ENCODE data around the gene PMAIP1.

The PMAIP1 gene

GRCh38 chr18:59915606-59916005 is 15.8 kb downstream of the PMAIP1 start:
- no peak for DNase-seq

DNA sequence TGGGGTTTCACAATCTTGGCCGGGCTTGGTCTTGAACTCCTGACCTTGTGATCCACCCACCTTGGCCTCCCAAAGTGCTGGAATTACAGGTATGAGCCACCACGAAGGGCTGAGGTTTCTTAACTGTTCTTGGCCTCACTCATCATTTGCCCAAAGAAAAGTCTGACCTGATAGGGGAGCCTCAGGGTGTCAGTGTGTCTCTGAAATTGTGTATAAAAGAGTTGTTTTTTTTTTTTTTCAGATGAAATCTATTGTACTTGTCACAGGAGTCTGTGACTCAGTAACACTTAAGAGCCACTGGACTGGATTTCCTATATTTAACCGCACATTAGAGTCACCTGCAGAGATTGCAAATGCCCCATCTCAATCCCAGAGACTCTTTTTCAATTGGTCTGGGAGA is 16.9 kb downstream of the PMAIP1 start:
- DNase-seq = no peak

GRCh38 chr18:59917422-59917821 is 17.6 kb downstream of the PMAIP1 start:
- DNase-seq = no peak

DNA sequence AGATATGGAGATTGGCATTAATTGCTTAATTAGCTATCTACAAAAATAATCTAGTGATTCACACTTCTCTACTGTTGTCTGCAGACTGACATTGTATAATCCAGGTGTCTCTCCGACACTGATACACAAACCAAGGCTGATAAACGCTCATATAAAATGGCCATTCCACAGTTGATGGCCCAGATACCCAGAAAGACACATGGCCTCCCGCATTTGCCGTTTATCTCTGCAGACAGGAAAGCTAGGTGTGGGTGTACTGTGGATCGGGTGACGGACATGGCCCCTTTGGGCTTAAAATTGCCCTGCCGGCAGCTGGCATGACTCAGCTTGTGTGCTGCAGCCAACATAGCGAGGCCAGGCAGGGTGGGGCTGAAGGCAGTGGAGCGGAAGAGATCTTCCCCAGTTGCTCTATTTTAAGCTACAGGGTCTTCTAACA is 18.5 kb downstream of the PMAIP1 start:
- no peak for DNase-seq

GRCh38 chr18:59918997-59919396 is 19.2 kb downstream of the PMAIP1 start:
- no peak for DNase-seq

DNA sequence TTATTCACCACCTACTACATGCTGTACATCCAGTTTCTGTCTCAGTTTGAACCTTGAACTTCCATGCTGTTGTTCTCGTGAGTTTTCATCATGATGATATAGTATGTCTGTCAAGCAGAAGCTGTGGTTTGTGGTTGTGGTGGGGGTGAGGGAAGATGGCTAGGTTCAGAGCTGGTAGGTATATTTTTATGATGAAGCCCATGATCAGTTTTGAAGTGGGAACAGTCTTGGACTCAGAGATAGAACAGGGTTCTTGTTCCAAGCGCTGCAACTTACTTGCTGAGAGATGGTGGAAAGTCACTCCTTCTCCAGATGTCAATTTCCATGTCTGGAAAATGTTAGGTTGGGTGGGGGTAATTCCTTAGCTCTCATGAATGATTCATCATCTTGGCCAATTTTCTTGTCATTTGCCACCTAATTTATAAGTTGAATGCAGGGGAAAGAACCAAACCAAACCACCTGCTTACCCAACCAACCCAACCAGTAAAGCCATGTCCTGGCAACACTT is 21.6 kb downstream of the PMAIP1 start:
- DNase-seq = no peak

DNA sequence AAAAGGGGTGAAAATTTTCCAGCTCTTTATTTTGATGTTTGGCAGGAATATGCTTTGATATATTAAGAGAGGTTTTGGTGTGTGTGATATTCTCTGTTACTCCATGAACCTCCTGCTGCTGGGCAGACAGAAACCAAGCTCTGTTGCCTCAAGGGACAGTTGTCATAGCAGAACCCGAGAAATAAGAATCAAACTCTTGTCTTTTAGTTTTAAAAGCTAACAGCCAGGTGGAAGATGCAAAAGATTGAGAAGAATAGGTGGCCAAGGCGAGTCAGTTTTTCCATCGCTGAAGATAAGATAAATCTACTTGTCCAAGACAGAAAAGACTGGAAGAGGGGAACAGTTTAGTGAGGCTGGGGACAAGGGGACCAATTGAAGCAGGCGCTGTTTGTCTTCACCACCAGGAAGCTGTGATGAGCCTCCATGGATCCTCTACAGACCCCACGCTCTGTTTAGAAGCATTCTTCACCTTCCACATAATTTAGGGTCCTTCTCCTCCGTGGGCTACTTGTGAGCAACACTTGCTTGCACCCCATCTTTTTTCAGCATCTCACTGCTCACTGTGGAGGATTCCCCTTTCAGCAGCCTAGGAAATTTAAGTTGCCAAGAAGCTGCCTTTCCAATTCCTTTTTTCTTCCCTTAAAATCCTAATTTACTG is 23.9 kb downstream of the PMAIP1 start:
- no peak for DNase-seq

GRCh38 chr18:59926131-59926530 is 26.3 kb downstream of the PMAIP1 start:
- no peak for DNase-seq

DNA sequence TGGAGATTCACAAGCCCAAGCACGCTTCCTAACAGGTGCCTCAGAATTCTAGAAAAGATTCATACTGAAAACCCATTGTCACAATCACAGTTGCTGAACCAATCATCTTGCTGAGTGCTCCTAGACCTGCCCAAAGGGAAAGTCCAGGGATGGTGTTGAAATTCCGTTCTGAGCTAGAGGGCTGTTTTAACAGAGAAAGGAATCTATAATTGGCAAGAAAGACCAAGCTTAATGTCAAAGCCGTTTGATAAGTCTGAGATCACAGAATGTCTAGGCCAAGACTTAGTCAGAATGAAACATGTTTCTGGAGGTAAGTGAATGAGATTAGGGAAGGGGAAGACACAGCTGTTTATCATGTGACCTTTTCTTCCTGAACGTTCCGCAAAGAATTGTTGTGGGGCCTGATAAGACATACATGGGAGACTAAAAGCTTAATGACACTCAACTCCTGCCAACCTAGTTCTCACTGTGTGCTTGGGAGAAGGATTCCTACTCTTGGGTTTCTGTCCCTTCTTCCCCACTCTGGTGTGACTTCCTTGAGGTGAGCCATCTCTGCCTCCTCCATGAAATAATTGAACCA is 27.5 kb downstream of the PMAIP1 start:
- DNase-seq = no peak

DNA sequence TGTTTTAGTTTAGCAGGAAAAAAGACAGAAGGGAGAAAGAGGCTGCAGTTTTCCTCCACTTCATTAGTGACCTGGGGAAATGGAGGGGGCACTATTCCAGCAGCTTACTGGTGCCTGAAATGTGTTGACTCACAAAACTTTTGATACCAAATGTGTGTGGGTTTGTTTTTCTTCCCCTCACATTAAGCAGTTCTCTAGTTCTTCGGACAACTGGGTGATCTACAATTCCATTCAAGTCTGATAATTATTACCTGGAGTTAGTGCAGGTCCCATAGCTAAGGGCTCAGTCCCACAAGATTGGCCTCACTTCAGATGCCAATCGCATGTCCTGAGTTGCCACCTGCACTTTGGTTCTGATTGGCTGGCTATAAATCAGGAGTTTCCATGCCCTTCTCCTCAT is 28.4 kb downstream of the PMAIP1 start:
- DNase-seq = no peak

DNA sequence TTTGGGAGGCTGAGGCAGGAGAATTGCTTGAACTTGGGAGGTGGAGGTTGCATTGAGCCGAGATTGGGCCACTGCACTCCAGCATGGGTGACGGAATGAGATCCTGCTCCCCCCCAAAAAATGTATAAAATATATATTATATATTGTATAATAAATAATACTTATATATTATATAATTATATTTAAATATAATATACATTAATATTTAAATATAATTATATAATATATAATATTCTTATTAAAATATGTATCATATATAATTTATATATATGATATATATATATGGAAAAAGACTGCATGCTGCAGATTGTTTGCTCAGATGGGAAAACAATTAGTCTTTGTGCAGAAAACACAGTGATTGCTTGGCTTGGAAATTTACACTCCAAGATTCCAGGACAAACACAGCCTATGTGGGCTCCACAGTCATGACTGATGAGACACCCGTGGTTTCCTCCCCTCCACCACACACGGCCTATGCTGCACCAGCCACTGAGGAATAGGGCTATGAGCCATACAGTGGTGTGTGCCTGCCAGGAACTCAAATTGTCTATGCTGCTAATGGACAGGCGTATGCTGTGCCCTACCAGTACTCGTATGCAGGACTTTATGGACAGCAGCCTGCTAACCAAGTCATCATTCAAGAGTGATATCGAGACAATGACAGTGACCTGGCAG is 30.0 kb downstream of the PMAIP1 start:
- no peak for DNase-seq

GRCh38 chr18:59932401-59932800 is 32.6 kb downstream of the PMAIP1 start:
- no peak for DNase-seq

DNA sequence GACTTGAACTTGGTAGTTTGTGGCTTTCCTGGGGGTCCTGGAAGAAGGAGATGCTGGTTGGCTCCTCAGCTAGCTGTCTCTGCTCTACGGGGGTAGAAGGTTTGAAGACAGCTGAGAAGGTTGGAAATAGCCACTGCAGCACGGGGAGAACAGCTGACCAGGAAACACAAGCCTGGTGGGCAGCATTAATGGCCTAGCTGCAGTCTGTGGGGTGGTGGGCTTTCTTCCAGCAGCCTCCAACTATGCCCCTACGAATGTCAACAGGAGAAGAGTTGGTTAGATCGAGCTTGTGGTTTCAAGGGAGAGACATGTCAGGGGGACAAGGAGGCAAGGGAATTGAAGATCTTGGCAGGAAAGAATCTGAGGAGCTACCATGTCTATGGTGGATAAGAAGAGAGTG is 38.9 kb downstream of the PMAIP1 start:
- no peak for DNase-seq

- no peak for DNase-seq
Observed at GRCh38 chr18:59939127-59939526, 39.3 kb downstream of the PMAIP1 start.

DNA sequence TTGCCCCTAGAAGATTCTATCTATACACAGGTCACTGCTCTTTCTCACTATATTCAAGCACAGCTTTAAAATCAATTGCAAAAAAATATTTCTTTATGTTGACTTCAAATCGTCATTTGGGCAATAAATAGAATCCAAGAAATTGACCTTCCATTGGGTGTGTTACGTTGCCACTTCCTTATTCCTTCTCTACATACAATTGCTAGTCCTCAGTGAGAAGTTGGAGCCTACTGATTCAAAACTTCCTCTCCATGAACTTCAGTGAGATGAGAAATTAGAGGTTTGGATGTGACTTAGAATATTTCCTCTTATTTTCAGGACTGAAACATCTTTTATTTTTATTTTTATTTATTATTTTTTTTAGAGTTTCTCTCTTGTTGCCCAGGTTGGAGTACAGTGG is 40.3 kb downstream of the PMAIP1 start:
- DNase-seq = no peak

GRCh38 chr18:59941331-59941730 is 41.5 kb downstream of the PMAIP1 start:
- no peak for DNase-seq

- DNase-seq = no peak
Observed at GRCh38 chr18:59942601-59943000, 42.8 kb downstream of the PMAIP1 start.

DNA sequence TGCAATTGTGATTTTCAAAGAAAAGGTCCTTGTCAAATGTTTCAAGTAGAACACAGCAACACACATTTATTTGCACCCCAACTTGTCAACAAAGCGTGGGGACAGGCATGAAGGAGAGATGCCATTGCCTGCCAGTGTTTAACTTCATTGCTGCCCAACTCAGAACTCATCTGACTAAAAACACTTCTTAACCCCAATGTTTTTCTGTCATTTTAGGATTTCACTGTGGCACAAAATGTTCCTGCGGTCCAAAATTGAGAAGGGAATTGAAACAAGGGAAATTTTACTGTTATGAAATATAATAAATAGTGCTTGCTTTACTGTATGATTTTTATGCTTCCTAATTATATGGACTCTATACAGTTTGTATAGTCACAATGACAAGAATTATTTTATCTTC is 45.7 kb downstream of the PMAIP1 start:
- no peak for DNase-seq

DNA sequence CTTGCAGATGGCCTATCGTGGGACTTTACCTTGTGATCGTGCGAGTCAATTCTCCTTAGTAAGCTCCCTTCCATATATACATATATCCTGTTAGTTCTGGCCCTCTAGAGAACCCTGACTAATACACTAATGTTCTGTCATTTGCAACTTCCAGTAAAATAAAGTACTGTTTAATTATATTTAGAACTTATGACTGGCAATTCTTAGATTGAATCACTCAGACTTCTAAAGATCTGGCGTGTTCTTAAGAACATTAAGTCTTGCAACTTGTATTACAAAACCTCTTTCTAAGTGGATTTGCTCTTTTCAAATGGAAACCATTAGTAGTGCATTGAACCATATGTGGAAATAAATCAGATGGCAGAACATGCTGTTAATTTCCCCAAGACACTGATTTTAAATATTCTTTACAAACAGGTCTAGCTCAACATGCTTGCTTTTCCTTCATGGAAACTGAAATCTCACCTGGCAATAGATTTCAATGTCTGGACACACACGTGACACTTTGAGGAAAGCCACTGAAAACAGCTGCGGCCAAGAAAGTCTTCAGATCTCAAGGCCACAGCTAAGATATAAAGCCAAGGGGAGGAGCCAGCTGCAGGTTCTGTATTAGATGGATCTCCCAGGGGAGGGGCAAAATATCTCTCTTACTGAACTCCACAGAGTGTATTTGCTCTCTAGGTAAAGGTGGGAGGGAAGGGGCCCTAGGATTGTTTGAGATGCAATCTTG is 50.6 kb downstream of the PMAIP1 start:
- no peak for DNase-seq

DNA sequence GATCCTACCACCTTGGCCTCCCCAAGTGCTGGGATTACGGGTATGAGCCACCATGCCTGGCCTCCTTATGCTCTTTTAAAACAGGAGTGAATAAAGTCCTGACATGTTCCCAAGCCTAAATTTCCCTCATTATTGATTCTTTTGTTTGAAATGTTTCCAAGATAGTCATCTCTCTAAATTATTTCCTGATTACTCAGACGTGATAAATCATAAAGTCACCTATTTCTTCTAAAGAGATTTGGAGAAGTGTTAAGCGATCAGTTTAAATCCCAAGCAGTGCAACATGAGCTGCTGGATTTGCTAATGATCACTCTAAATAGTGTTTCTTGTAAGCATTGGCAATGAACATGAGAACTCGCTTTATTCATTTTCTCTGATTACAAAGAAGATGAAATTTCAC is 51.8 kb downstream of the PMAIP1 start:
- no peak for DNase-seq

GRCh38 chr18:59952283-59953007 is 52.6 kb downstream of the PMAIP1 start:
- no peak for DNase-seq
